Suprapubic skin (tissue), 4 donors: ENCODE results near the gene CHI3L1. TPM values are rescaled to one million over a fixed set of nuclear protein-coding genes. Genes with fewer than 3 reads are reported as not detected.

Experiments used
- DNase-seq, 2 donors: peaks; one replicate each; pipeline ENCODE4 v3.0.0-alpha.2; 2019; ENCODE audit warnings: low spot score in 2 of 2
- H3K27ac ChIP-seq: fragments of 200-600 bp; sonication (generic); one replicate; pipeline ENCODE4 v1.5.1; 2019
- H3K27me3 ChIP-seq: fragments of 200-600 bp; sonication (generic); one replicate; pipeline ENCODE4 v1.5.1; 2019
- H3K36me3 ChIP-seq: fragments of 200-600 bp; sonication (generic); one replicate; pipeline ENCODE4 v1.5.1; 2019
- H3K4me1 ChIP-seq: fragments of 200-600 bp; sonication (generic); one replicate; pipeline ENCODE4 v1.5.1; 2019
- H3K4me3 ChIP-seq: fragments of 200-600 bp; sonication (generic); one replicate; pipeline ENCODE4 v1.5.1; 2019; ENCODE audit warnings: mild to moderate bottlenecking
- H3K9me3 ChIP-seq: fragments of 200-600 bp; sonication (generic); one replicate; pipeline ENCODE4 v1.5.1; 2019
- CTCF ChIP-seq, 2 donors: fragments of 200-600 bp in 1 of 2; fragments of 450-650 bp in 1 of 2; sonication (generic) in 1 of 2; IDR thresholded peaks; one replicate each; pipeline ENCODE4 v1.5.1; 2016 to 2019; ENCODE audit warnings: antibody characterized with exemption in 2 of 2, mild to moderate bottlenecking in 1 of 2, moderate library complexity in 1 of 2
- EP300 ChIP-seq: sonication (generic); formaldehyde crosslinking; IDR thresholded peaks from one replicate; pipeline ENCODE4 v1.6.1; 2017; ENCODE audit warnings: antibody characterized with exemption
- POLR2A ChIP-seq, 2 donors: fragments of 450-650 bp; IDR thresholded peaks; one replicate each; pipeline ENCODE4 v1.6.1; 2017; ENCODE audit warnings: antibody characterized with exemption in 2 of 2, mild to moderate bottlenecking in 2 of 2, moderate library complexity in 2 of 2
- POLR2AphosphoS5 ChIP-seq, 3 donors: sonication (generic); formaldehyde crosslinking; IDR thresholded peaks; one replicate each; pipeline ENCODE4 v1.6.1; 2017; ENCODE audit warnings: antibody characterized with exemption in 3 of 3
- WGBS: methylation state at CpG from one replicate; pipeline ENCODE4 v1.1.5; 2018; 5-methylcytosine and 5-hydroxymethylcytosine counted together
- total RNA-seq, 4 donors: library from RNA; depleted of rRNA; stranded (reverse); fragments of >200 nt; gene quantifications; one replicate each; pipeline ENCODE4 v1.1.0, GENCODE V29; 2016

The CHI3L1 gene
- total RNA-seq, 4 donors from 2014 or later = 100 to 257 (median 128) TPM

- peaks cover 18% of the 10 kb centered on the region for H3K4me1 ChIP-seq
- WGBS = 95% methylated on average over 2 of the region's 2 CpGs
- no peaks in the 10 kb centered on the region for H3K36me3 ChIP-seq
- no peaks in the 10 kb centered on the region for H3K9me3 ChIP-seq
- H3K27ac ChIP-seq = no peak overlapping the region
- no peak for TF ChIP-seq POLR2A (IDR thresholded peaks at IDR 0.05)
- TF ChIP-seq EP300 = no peak
- TF ChIP-seq CTCF (IDR thresholded peaks at IDR 0.05) = no peak
- no peak for TF ChIP-seq POLR2AphosphoS5 (IDR thresholded peaks at IDR 0.05)
- no peak for DNase-seq
- no peak overlapping the region for H3K4me3 ChIP-seq
- no peaks in the 10 kb centered on the region for H3K27me3 ChIP-seq
These were observed 4.4 kb upstream of the CHI3L1 start for GRCh38 chr1:203190949-203191348.

GRCh38 chr1:203189951-203190352, 3.4 kb upstream of the CHI3L1 start:
- 62% methylated on average over 7 of the region's 7 CpGs for WGBS
- TF ChIP-seq EP300 = no peak
- TF ChIP-seq POLR2AphosphoS5 (IDR thresholded peaks at IDR 0.05) = no peak
- TF ChIP-seq CTCF (IDR thresholded peaks at IDR 0.05) = no peak
- no peak for TF ChIP-seq POLR2A (IDR thresholded peaks at IDR 0.05)
- no peaks in the 10 kb centered on the region for H3K9me3 ChIP-seq
- no peaks in the 10 kb centered on the region for H3K27me3 ChIP-seq
- H3K4me3 ChIP-seq = no peak overlapping the region
- peaks cover 28% of the 10 kb centered on the region for H3K4me1 ChIP-seq
- DNase-seq = no peak
- no peak overlapping the region for H3K27ac ChIP-seq
- no peaks in the 10 kb centered on the region for H3K36me3 ChIP-seq

DNA sequence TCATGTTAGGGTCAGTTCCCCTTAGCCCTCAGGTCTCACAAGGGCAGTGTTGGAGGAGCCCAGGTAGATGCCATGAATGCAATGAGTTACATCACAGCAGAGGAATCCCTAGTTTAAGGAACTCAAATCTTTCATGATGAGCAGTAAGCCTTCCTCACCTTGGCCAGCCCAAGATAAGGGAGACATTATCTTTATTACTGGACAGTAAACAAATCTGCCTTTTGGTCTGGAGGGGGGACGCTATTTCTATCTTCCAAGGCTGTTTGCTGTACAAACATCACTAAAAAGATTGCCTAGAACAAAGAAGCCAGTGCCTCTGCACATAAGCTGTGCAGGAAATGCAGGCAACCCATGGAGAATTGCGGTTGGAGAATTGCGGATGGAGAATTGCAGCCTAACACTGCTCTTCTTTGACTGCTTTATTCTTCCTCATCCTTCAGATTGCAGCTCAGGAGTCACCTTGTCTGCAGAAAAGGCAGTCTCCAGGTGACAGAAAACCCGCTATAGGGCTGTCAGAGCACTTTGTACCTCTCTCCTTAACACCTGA, 2.3 kb upstream of the CHI3L1 start:
- WGBS = 96% methylated on average over 4 of the region's 4 CpGs
- Histone ChIP-seq H3K9me3 (no peaks in the 10 kb centered on the region), H3K36me3 (no peaks in the 10 kb centered on the region), H3K27me3 (no peaks in the 10 kb centered on the region), H3K4me3 (no peak overlapping the region), H3K27ac (no peak overlapping the region), H3K4me1 (peaks cover 32% of the 10 kb centered on the region)
- no peak for DNase-seq
- TF ChIP-seq EP300 (no peak), CTCF (IDR thresholded peaks at IDR 0.05) (no peak), POLR2AphosphoS5 (IDR thresholded peaks at IDR 0.05) (no peak), POLR2A (IDR thresholded peaks at IDR 0.05) (no peak)

GRCh38 chr1:203187689-203188264, 1.3 kb upstream of the CHI3L1 start:
- Histone ChIP-seq H3K36me3 (no peaks in the 10 kb centered on the region), H3K27ac (peak overlapping the region; percentile 50), H3K4me3 (no peak overlapping the region), H3K9me3 (no peaks in the 10 kb centered on the region), H3K4me1 (peaks cover 32% of the 10 kb centered on the region), H3K27me3 (no peaks in the 10 kb centered on the region)
- TF ChIP-seq POLR2AphosphoS5 (IDR thresholded peaks at IDR 0.05) (no peak), EP300 (no peak), CTCF (IDR thresholded peaks at IDR 0.05) (no peak)
- DNase-seq = no peak
- WGBS = 80% methylated on average over 3 of the region's 3 CpGs

DNA sequence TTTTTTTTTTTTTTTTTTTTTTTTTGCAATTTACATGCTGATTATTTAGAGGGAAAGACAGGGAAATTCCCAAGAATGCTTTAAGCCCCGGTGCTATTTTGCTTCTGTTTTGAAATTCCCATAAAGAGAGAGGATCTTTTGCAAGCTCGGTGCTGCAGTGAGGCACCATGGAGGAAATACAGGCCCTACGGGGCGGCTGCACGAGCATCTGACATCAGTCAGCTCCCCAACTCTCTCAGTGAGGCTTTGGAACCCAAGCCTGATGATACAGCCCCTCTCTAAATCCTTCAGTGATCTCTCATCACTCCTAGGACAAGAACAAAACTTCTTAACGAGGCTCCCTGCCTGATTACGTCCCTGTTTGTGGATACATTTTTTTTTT, 791 bp upstream of the CHI3L1 start:
- no peak for DNase-seq

More for the DNA sequence above, 791 bp upstream of the CHI3L1 start:
- no peak overlapping the region for H3K4me3 ChIP-seq
- H3K36me3 ChIP-seq = no peaks in the 10 kb centered on the region
- 30% methylated on average over 7 of the region's 7 CpGs for WGBS
- H3K27me3 ChIP-seq = no peaks in the 10 kb centered on the region
- TF ChIP-seq POLR2AphosphoS5 (IDR thresholded peaks at IDR 0.05) = no peak
- TF ChIP-seq CTCF (IDR thresholded peaks at IDR 0.05) = no peak
- TF ChIP-seq EP300 = no peak
- no peak for TF ChIP-seq POLR2A (IDR thresholded peaks at IDR 0.05)
- peak overlapping the region; percentile 50 for H3K27ac ChIP-seq
- H3K4me1 ChIP-seq = peaks cover 32% of the 10 kb centered on the region
- no peaks in the 10 kb centered on the region for H3K9me3 ChIP-seq
